NOMO-1 (cell line): ENCODE data around the gene RRM1.

Experiments
- DNase-seq, 2 experiments: peaks; one replicate each; lab custom pipeline; 2025; ENCODE audit not compliant: unreplicated experiment in 2 of 2; lab: John Stamatoyannopoulos, UW

Gene RRM1

GRCh38 chr11:4183410-4184057 lies 88.9 kb downstream of the RRM1 start:
- no peak for DNase-seq

- no peak for DNase-seq
These were observed 89.7 kb downstream of the RRM1 start for GRCh38 chr11:4184163-4184916.

- DNase-seq: no peak
These were observed 91.0 kb downstream of the RRM1 start for GRCh38 chr11:4185561-4185960.

GRCh38 chr11:4186464-4187054 lies 92.0 kb downstream of the RRM1 start:
- DNase-seq: no peak

- peak; percentile 64 to 77 for DNase-seq
These were observed 92.7 kb downstream of the RRM1 start for GRCh38 chr11:4187055-4187988.
